Measurements from ENCODE around the gene EIF2S1.

DNA sequence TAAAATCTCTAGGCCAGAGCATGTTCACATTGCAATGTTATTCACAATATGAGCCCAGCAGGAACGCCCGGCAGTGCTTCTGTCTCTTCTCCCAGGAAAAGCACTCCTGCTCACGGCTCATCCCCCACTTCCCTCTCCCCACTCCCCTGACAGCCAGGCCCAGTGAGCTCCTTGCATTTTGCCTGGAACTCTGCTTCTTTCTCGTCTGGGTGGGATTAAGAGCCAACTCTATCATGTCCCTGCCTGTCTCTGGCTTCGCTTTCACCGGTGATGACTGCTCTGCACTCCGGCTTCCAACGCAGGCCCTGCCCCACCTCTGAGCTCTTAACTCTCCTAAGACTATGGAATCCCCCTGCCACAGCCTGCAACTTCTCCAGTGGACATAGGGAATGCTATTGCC lies 49.3 kb downstream of the EIF2S1 start:
- no peak for TF ChIP-seq CTCF (IDR thresholded peaks at IDR 0.05)
- no peak for TF ChIP-seq POLR2A (IDR thresholded peaks at IDR 0.05)

All from esophagus squamous epithelium (tissue), 4 donors.